Peyer's patch (tissue), 4 donors: ENCODE results near the gene SMPD4.
A peak's percentile ranks its signal among the peaks of the same experiment; 100 is the strongest.

ENCODE experiments used
- POLR2A ChIP-seq, 2 donors: fragments of 450-650 bp; IDR thresholded peaks; one replicate each; pipeline ENCODE4 v1.5.1; 2017; ENCODE audit warnings: antibody characterized with exemption in 2 of 2, mild to moderate bottlenecking in 2 of 2, moderate library complexity in 2 of 2
- TF ChIP-seq, protein P1 (sequence below), 6 experiments: fragments of 450-650 bp in 4 of 6; fragments of 200-600 bp in 2 of 6; sonication (generic) in 1 of 6; IDR thresholded peaks; one replicate each; pipeline ENCODE4 v1.5.1; 2017 to 2019; ENCODE audit warnings: antibody characterized with exemption in 6 of 6, mild to moderate bottlenecking in 3 of 6, moderate library complexity in 1 of 6

DNA sequence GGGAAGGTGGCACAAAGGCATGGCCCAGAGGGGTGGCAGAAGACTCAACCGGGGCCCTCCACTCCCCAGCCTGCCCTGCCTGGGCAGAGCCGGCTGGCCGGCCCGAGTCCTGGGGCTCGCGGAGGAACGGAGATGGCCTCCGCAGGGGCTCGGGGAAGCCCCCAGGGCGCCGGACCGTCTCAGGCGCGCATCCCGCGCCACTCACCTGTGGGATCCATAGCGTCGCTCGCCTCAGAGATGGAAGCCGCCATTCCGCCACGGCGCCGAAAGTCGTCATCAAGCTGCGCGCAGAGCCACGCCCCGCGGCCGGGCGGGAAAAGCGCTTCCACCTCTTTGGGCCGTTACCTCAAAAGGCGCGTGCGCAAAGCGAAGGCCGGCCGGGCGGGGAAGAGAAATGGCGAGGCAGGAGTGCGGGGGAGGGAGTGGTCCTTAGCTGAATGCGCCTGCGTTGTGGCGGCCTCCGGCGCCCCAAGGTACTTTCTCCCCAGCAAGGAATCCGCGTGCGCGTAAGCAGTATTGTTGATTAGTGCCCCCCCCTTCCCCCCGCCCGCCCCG lies at the start of gene SMPD4:
- TF ChIP-seq, protein P1, sequence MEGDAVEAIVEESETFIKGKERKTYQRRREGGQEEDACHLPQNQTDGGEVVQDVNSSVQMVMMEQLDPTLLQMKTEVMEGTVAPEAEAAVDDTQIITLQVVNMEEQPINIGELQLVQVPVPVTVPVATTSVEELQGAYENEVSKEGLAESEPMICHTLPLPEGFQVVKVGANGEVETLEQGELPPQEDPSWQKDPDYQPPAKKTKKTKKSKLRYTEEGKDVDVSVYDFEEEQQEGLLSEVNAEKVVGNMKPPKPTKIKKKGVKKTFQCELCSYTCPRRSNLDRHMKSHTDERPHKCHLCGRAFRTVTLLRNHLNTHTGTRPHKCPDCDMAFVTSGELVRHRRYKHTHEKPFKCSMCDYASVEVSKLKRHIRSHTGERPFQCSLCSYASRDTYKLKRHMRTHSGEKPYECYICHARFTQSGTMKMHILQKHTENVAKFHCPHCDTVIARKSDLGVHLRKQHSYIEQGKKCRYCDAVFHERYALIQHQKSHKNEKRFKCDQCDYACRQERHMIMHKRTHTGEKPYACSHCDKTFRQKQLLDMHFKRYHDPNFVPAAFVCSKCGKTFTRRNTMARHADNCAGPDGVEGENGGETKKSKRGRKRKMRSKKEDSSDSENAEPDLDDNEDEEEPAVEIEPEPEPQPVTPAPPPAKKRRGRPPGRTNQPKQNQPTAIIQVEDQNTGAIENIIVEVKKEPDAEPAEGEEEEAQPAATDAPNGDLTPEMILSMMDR (IDR thresholded peaks at IDR 0.05): peak in 1 of 6 experiments; percentile 37
- TF ChIP-seq POLR2A (IDR thresholded peaks at IDR 0.05): peak; percentile 22 to 34
